Small intestine (tissue), 16 donors: ENCODE measurements around the gene RRBP1. TPM values are rescaled to one million over a fixed set of nuclear protein-coding genes. Genes with fewer than 3 reads are reported as not detected.

Experiments
- DNase-seq, 2 donors: peaks; one replicate each; pipeline versions ENCODE4 v3.0.0 to v3.0.0-alpha.2; 2013
- FAIRE-seq: peaks from 2 replicates; lab custom pipeline; 2012; peaks lifted over from hg19 to GRCh38; lab: Jason Lieb, UNC
- H3K27ac ChIP-seq, 3 donors: one replicate each; pipeline ENCODE4 v1.5.1; 2013; ENCODE audit warnings: low read length in 2 of 3, mild to moderate bottlenecking in 2 of 3, control low read depth in 1 of 3, inconsistent platforms in 1 of 3, low read depth in 1 of 3, moderate library complexity in 1 of 3
- H3K27me3 ChIP-seq, 3 donors: one replicate each; pipeline ENCODE4 v1.6.1; 2013; ENCODE audit warnings: low read length in 3 of 3, inconsistent platforms in 1 of 3; ENCODE audit not compliant: control insufficient read depth in 3 of 3, insufficient read depth in 3 of 3
- H3K36me3 ChIP-seq, 3 donors: one replicate each; pipeline ENCODE4 v1.6.1; 2013; ENCODE audit warnings: low read length in 3 of 3, inconsistent platforms in 1 of 3, low read depth in 1 of 3, mild to moderate bottlenecking in 1 of 3, moderate library complexity in 1 of 3; ENCODE audit not compliant: control insufficient read depth in 3 of 3, insufficient read depth in 2 of 3
- H3K4me1 ChIP-seq, 3 donors: one replicate each; pipeline ENCODE4 v1.6.1; 2013; ENCODE audit warnings: low read length in 2 of 3, inconsistent platforms in 1 of 3, low read depth in 1 of 3, mild to moderate bottlenecking in 1 of 3, moderate library complexity in 1 of 3; ENCODE audit not compliant: control insufficient read depth in 3 of 3, insufficient read depth in 2 of 3
- H3K4me3 ChIP-seq, 3 donors: one replicate each; pipeline ENCODE4 v1.5.1; 2013; ENCODE audit warnings: low read length in 3 of 3, control low read depth in 1 of 3, inconsistent platforms in 1 of 3, low read depth in 1 of 3, mild to moderate bottlenecking in 1 of 3, moderate library complexity in 1 of 3
- H3K9me3 ChIP-seq, 2 donors: one replicate each; pipeline ENCODE4 v1.6.1; 2013; ENCODE audit warnings: low read depth in 1 of 2, low read length in 1 of 2; ENCODE audit not compliant: control insufficient read depth in 2 of 2, insufficient read depth in 1 of 2
- WGBS, 3 donors: extraction: QIAGEN DNeasy Blood & Tissue Kit; methylation state at CpG; one replicate each; pipeline ENCODE4 v1.1.7; 2013; 5-methylcytosine and 5-hydroxymethylcytosine counted together
- long read RNA-seq, 10 donors: transcript quantifications; one replicate each; lab custom pipeline, GENCODE V29; 2026
- polyA plus RNA-seq, 4 donors: library from polyadenylated mRNA; stranded (reverse) in 3 of 4; unstranded in 1 of 4; fragments of 200-250 nt in 3 of 4; fragments of 120-200 nt in 1 of 4; gene quantifications; one replicate each; pipeline versions ENCODE4 v1.2.1 to v1.2.3, GENCODE V29; 2013
- donor health status: healthy with polysubstance abuse.
- donor health status: control.
- donor health status: control.
- donor health status: Bipolar disorder and iron deficiency.
- donor health status: healthy.

Gene RRBP1, protein sequence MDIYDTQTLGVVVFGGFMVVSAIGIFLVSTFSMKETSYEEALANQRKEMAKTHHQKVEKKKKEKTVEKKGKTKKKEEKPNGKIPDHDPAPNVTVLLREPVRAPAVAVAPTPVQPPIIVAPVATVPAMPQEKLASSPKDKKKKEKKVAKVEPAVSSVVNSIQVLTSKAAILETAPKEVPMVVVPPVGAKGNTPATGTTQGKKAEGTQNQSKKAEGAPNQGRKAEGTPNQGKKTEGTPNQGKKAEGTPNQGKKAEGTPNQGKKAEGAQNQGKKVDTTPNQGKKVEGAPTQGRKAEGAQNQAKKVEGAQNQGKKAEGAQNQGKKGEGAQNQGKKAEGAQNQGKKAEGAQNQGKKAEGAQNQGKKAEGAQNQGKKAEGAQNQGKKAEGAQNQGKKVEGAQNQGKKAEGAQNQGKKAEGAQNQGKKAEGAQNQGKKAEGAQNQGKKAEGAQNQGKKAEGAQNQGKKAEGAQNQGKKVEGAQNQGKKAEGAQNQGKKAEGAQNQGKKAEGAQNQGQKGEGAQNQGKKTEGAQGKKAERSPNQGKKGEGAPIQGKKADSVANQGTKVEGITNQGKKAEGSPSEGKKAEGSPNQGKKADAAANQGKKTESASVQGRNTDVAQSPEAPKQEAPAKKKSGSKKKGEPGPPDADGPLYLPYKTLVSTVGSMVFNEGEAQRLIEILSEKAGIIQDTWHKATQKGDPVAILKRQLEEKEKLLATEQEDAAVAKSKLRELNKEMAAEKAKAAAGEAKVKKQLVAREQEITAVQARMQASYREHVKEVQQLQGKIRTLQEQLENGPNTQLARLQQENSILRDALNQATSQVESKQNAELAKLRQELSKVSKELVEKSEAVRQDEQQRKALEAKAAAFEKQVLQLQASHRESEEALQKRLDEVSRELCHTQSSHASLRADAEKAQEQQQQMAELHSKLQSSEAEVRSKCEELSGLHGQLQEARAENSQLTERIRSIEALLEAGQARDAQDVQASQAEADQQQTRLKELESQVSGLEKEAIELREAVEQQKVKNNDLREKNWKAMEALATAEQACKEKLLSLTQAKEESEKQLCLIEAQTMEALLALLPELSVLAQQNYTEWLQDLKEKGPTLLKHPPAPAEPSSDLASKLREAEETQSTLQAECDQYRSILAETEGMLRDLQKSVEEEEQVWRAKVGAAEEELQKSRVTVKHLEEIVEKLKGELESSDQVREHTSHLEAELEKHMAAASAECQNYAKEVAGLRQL (N-terminal part only)
- polyA plus RNA-seq, result 100 to 1,000 TPM in 2 of 4 donors, 10 to 100 TPM in 2; 45.2 to 232 (median 112) TPM
- long read RNA-seq, donor 1, full-length matches to known transcripts, result 78 of 214 reads
- long read RNA-seq, donor 1, partial matches to known transcripts, result 129 of 214 reads
- long read RNA-seq, donor 1, other reads (novel, unspliced or antisense), result 7 of 214 reads
- long read RNA-seq, donor 2, full-length matches to known transcripts, result 19 of 53 reads
- long read RNA-seq, donor 2, partial matches to known transcripts, result 34 of 53 reads
- long read RNA-seq, donor 2, other reads (novel, unspliced or antisense), result 0 of 53 reads
- long read RNA-seq, donor 3, full-length matches to known transcripts, result 42 of 93 reads
- long read RNA-seq, donor 3, partial matches to known transcripts, result 41 of 93 reads
- long read RNA-seq, donor 3, other reads (novel, unspliced or antisense), result 10 of 93 reads
- long read RNA-seq, donor 4, partial matches to known transcripts, result 0 of 1 reads
- long read RNA-seq, donor 4, other reads (novel, unspliced or antisense), result 0 of 1 reads
- long read RNA-seq, donor 5, transcript RRBP1-205 (2 exons, 1,191 nt), result major isoform, 16 of 40 reads
- long read RNA-seq, donor 5, partial matches to known transcripts, result 22 of 40 reads
- long read RNA-seq, donor 5, other reads (novel, unspliced or antisense), result 0 of 40 reads
- long read RNA-seq, donor 6, full-length matches to known transcripts, result 35 of 99 reads
- long read RNA-seq, donor 6, partial matches to known transcripts, result 64 of 99 reads
- long read RNA-seq, donor 6, other reads (novel, unspliced or antisense), result 0 of 99 reads
- long read RNA-seq, donor 7, full-length matches to known transcripts, result 17 of 35 reads
- long read RNA-seq, donor 7, partial matches to known transcripts, result 18 of 35 reads
- long read RNA-seq, donor 7, other reads (novel, unspliced or antisense), result 0 of 35 reads
- long read RNA-seq, donor 8, partial matches to known transcripts, result 0 of 2 reads
- long read RNA-seq, donor 8, other reads (novel, unspliced or antisense), result 0 of 2 reads
- long read RNA-seq, donor 9, transcript RRBP1-205 (2 exons, 1,191 nt), result major isoform, 13 of 32 reads
- long read RNA-seq, donor 9, partial matches to known transcripts, result 19 of 32 reads
- long read RNA-seq, donor 9, other reads (novel, unspliced or antisense), result 0 of 32 reads
- long read RNA-seq, donor 10, transcript RRBP1-205 (2 exons, 1,191 nt), result major isoform, 39 of 89 reads
- long read RNA-seq, donor 10, partial matches to known transcripts, result 48 of 89 reads
- long read RNA-seq, donor 10, other reads (novel, unspliced or antisense), result 0 of 89 reads

DNA sequence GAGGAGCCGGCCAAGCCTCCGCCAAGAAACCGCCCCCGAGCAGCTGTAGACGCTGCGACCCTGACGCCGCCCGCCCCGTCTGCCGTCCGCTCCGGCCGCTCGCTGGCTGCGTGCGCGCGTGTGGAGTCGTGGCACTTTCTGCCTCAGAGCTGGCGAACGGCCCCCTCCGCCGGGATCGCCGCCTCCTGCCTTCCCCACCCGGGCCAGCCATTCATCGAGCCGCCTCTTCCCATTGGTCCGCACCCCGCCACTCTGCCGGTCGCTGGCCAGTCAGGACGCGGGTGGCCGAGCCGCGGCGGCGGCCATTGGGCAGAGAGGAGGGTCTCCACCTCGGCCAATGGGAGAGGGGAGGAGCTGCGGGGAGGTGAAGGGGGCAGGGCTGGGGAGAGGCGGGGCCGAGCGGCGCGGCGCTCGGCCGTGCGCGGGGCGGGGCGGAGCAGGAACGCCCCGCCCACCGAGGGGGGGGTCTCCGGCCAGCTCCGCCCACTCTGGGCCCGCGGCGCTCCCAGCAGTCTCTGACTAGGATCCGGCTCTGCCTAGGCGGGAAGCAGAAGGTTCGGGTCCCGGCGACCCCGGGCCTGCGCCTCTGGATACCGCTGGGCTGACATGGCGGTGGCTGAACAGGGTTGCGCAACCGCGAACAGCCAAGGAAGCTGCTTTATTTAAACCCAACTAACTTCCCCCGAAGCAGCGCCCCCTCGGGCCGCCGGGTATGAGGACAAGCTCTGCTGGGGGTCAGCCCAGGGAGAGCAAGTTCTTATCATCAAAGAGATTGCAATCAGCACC is at the start of gene RRBP1:
Gene RRBP1 (minus strand): TSS at position 140 of the 786 bp plus-strand sequence. CDS start 21,735 bp downstream, outside the sequence.
- 0 to 1% (median 1%) methylated on average over 49 to 79 of the region's 79 CpGs for WGBS, 3 donors
- no peaks in the 10 kb centered on the region for H3K27me3 ChIP-seq
- FAIRE-seq, result no peak
- H3K4me1 ChIP-seq, result peaks cover 3 to 43% (median 6%) of the 10 kb centered on the region in 3 donors
- peak; percentile 98 to 99 for DNase-seq
- H3K4me3 ChIP-seq, result peak within 1 kb of the TSS; percentile 64 to 92 (median 84)
- H3K9me3 ChIP-seq, result peaks cover 0 to 12% of the 10 kb centered on the region in 2 donors
- H3K27ac ChIP-seq, result peak within 1 kb of the TSS; percentile 89 to 99 (median 94)
- peaks cover 0 to 21% (median 4%) of the 10 kb centered on the region in 3 donors for H3K36me3 ChIP-seq

GRCh38 chr20:17731233-17731632 is 49.2 kb upstream of the RRBP1 start:
- Histone ChIP-seq H3K9me3 (peaks cover 0 to 5% of the 10 kb centered on the region in 2 donors), H3K27me3 (no peaks in the 10 kb centered on the region), H3K27ac (no peak overlapping the region), H3K4me1 (peaks cover 0 to 8% (median 0%) of the 10 kb centered on the region in 3 donors), H3K36me3 (peaks cover 0 to 2% (median 0%) of the 10 kb centered on the region in 3 donors), H3K4me3 (no peak overlapping the region)
- 42 to 79% (median 76%) methylated on average over 5 of the region's 5 CpGs for WGBS, 3 donors
- FAIRE-seq (no peak), DNase-seq (peak in 1 of 2 donors; percentile 53)

DNA sequence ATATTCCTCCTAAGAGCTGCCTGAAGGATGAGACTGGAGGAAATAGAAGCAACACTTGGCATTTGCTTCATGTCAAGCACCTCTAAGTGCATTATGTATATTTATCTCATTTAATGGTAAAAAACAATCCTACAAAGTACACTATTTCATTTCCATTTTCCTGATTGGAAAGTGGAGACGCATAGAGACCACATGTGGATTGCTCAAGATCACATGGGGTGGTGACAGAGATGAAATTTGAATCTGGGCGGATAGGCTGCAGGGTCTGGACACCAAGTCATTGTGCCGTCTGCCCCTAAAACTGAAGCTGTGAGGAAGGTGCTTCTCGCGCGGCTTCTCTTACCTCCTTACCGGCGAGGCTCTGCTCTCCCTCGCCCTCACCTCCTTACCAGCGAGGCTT is 48.0 kb upstream of the RRBP1 start:
- Histone ChIP-seq H3K27ac (no peak overlapping the region), H3K36me3 (no peaks in the 10 kb centered on the region), H3K9me3 (no peaks in the 10 kb centered on the region), H3K27me3 (no peaks in the 10 kb centered on the region), H3K4me3 (no peak overlapping the region), H3K4me1 (peaks cover 0 to 5% (median 0%) of the 10 kb centered on the region in 3 donors)
- DNase-seq, result no peak
- no peak for FAIRE-seq
- WGBS, 3 donors, result 89 to 97% (median 91%) methylated on average over 10 of the region's 10 CpGs

GRCh38 chr20:17728074-17728473 is 46.0 kb upstream of the RRBP1 start:
- no peak for DNase-seq
- Histone ChIP-seq H3K27me3 (no peaks in the 10 kb centered on the region), H3K9me3 (peaks cover 0 to 2% of the 10 kb centered on the region in 2 donors), H3K36me3 (no peaks in the 10 kb centered on the region), H3K4me1 (peaks cover 0 to under 1% (median 0%) of the 10 kb centered on the region in 3 donors), H3K27ac (no peak overlapping the region), H3K4me3 (no peak overlapping the region)
- no peak for FAIRE-seq
- 83 to 89% (median 86%) methylated on average over 12 of the region's 12 CpGs for WGBS, 3 donors

DNA sequence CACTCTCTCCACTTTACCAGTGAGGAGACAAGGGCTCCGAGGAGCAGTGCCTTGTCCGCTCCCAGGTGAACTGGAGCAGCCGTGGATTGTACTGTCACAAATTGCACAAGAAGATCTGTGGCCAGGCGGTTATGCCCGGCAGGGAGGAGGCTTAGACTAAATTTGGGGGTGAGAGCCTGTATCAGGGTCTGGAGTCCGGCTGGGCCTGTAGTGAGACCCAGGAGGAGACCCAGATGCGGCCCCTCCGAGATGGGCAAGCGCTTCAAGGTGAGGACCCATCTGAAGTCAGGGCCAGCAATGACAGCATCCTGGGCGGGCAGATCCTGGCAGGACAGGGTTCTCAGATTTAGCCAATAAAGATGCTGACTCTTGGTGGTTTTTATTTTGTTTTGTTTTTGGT is 45.3 kb upstream of the RRBP1 start:
- Histone ChIP-seq H3K4me1 (peaks cover 0 to 8% (median 0%) of the 10 kb centered on the region in 3 donors), H3K36me3 (no peaks in the 10 kb centered on the region), H3K27me3 (no peaks in the 10 kb centered on the region), H3K9me3 (peaks cover 0 to 7% of the 10 kb centered on the region in 2 donors), H3K27ac (no peak overlapping the region), H3K4me3 (no peak overlapping the region)
- WGBS, 3 donors, result 90 to 94% (median 93%) methylated on average over 10 of the region's 10 CpGs
- no peak for FAIRE-seq
- DNase-seq, result no peak

- H3K4me3 ChIP-seq, result no peak overlapping the region
- DNase-seq (no peak), FAIRE-seq (no peak)
- 81 to 85% (median 81%) methylated on average over 4 of the region's 4 CpGs for WGBS, 3 donors
- H3K27ac ChIP-seq, result no peak overlapping the region
- peaks cover 0 to 7% of the 10 kb centered on the region in 2 donors for H3K9me3 ChIP-seq
- no peaks in the 10 kb centered on the region for H3K36me3 ChIP-seq
- H3K27me3 ChIP-seq, result no peaks in the 10 kb centered on the region
- peaks cover 0 to 12% (median 0%) of the 10 kb centered on the region in 3 donors for H3K4me1 ChIP-seq
Observed at GRCh38 chr20:17726902-17727301, 44.9 kb upstream of the RRBP1 start.
